HEK293T (cell line): ENCODE measurements around the gene CBLB.

Experiments used
- BHLHE40 ChIP-seq: fragments of 450-650 bp; IDR thresholded peaks from 2 replicates; pipeline ENCODE4 v1.6.1; 2016; ENCODE audit warnings: mild to moderate bottlenecking, moderate library complexity, borderline replicate concordance
- CTBP1 ChIP-seq: fragments of 450-650 bp; IDR thresholded peaks from 2 replicates; pipeline ENCODE4 v1.6.1; 2016; ENCODE audit warnings: borderline replicate concordance
- ELF4 ChIP-seq: fragments of 450-650 bp; IDR thresholded peaks from 2 replicates; pipeline ENCODE4 v1.6.1; 2017; ENCODE audit warnings: antibody characterized with exemption
- FOXK2 ChIP-seq: fragments of 450-650 bp; IDR thresholded peaks from 2 replicates; pipeline ENCODE4 v1.6.1; 2016; ENCODE audit warnings: mild to moderate bottlenecking
- FOXM1 ChIP-seq: fragments of 450-650 bp; IDR thresholded peaks from 2 replicates; pipeline ENCODE4 v1.6.1; 2017; ENCODE audit warnings: mild to moderate bottlenecking, borderline replicate concordance
- NFRKB ChIP-seq: fragments of 450-650 bp; IDR thresholded peaks from 2 replicates; pipeline ENCODE4 v1.6.1; 2016; ENCODE audit warnings: mild to moderate bottlenecking, moderate library complexity
- SUZ12 ChIP-seq: fragments of 450-650 bp; IDR thresholded peaks from 2 replicates; pipeline ENCODE4 v1.6.1; 2016; ENCODE audit warnings: mild to moderate bottlenecking
- ZNF384 ChIP-seq: fragments of 450-650 bp; IDR thresholded peaks from 2 replicates; pipeline ENCODE4 v1.6.1; 2016

GRCh38 chr3:105801397-105801796 lies 67.4 kb downstream of the CBLB start:
- TF ChIP-seq SUZ12 (no peak), NFRKB (no peak), BHLHE40 (no peak), FOXK2 (no peak), FOXM1 (no peak), ZNF384 (no peak), ELF4 (no peak), CTBP1 (no peak)
